BLaER1 treated with 17β-estradiol and CSF1 and Interleukin-3, amounts not matched to agents 10 nM and 100 nM (cell line): Measurements from ENCODE around the gene WBP1.
A peak's percentile ranks its signal among the peaks of the same experiment; 100 is the strongest.

Experiments used
- H3K27ac ChIP-seq, 11 experiments: shearing (Covaris generic); formaldehyde crosslinking; 2 replicates each; pipeline ENCODE4 v1.8.1; 2022
- H3K27me3 ChIP-seq, 11 experiments: shearing (Covaris generic); formaldehyde crosslinking; 2 replicates each; pipeline ENCODE4 v1.8.1; 2022
- H3K36me3 ChIP-seq, 11 experiments: shearing (Covaris generic); formaldehyde crosslinking; 2 replicates each; pipeline ENCODE4 v1.8.1; 2022
- H3K4me1 ChIP-seq, 10 experiments: shearing (Covaris generic); formaldehyde crosslinking; 2 replicates each; pipeline ENCODE4 v1.8.1; 2022
- H3K4me2 ChIP-seq, 11 experiments: shearing (Covaris generic); formaldehyde crosslinking; 2 replicates each; pipeline ENCODE4 v1.8.1; 2022
- H3K4me3 ChIP-seq, 10 experiments: shearing (Covaris generic); formaldehyde crosslinking; 2 replicates each; pipeline ENCODE4 v1.8.1; 2022
- H3K9ac ChIP-seq, 11 experiments: shearing (Covaris generic); formaldehyde crosslinking; 2 replicates each; pipeline ENCODE4 v1.8.1; 2022
- H3K9me3 ChIP-seq, 11 experiments: shearing (Covaris generic); formaldehyde crosslinking; replicated peaks in 1 of 11; 2 replicates each; pipeline ENCODE4 v1.8.1; 2022
- H4K20me1 ChIP-seq, 11 experiments: shearing (Covaris generic); formaldehyde crosslinking; 2 replicates each; pipeline ENCODE4 v1.8.1; 2022
- Cebpa-rat ChIP-seq, 11 experiments: shearing (Covaris generic); IDR thresholded peaks; 2 replicates each; pipeline ENCODE4 v1.8.1; 2022

WBP1 gene

DNA sequence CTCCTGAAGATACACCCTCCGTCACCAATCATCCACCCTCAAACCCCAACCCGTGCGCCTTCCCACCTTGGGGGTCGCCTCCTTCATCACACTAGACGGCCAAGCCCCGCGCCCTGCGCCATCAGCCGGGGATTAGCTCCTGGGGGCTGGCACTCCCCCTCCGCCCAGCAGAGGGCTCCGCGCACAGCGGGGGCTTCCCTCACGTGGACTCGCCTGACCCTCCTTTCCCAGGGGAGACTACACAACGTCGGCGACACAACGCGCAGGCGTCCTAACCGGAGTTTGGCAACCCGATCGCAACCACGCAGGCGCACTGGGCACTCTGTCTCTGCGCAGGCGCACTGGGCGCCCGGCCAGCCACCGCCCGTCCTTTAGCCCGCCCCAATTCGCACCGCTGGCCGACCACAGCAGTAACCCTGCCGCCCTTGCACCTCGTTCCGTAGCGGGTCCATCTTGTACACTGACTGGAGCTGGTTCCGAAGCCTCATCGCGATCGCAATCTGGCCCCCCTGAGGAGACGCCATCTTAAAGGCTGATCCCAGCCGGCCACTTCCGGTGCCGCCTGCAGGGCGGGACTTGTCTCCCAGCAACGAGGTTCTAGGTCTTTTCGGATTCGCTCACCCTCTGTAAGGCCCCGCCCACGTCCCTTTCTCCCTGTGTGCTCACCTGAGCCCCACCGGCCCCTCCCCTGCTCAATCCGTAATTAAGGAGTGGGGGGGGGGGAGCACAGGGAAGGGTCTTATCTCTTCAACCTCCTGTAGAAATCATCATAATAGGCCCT lies 49.1 kb downstream of the WBP1 start, which contains the start of gene PCGF1:
TSS of gene PCGF1 (minus strand) at position 551 of the 781 bp plus-strand sequence. CDS start at position 524, 27 bp downstream.
- TF ChIP-seq Cebpa-rat (IDR thresholded peaks at IDR 0.05) = peak in 3 of 11 experiments; percentile 17 to 71 (median 19); a peak in 2 of 22 replicates
- H3K9ac ChIP-seq = peak within 1 kb of the TSS; percentile 92 to 98 (median 95)
- peaks cover 11 to 24% (median 18%) of the 10 kb centered on the region in 11 experiments; a peak in 21 of 22 replicates for H3K36me3 ChIP-seq
- H3K9me3 ChIP-seq = no peaks in the 10 kb centered on the region
- H3K4me3 ChIP-seq = peak within 1 kb of the TSS; percentile 67 to 80 (median 73)
- peaks cover 0 to 13% (median 0%) of the 10 kb centered on the region in 11 experiments; a peak in 6 of 22 replicates for H4K20me1 ChIP-seq
- peaks cover 49 to 83% (median 79%) of the 10 kb centered on the region in 11 experiments for H3K27me3 ChIP-seq
- H3K4me2 ChIP-seq = peak within 1 kb of the TSS; percentile 81 to 100 (median 95)
- peak within 1 kb of the TSS; percentile 95 to 98 (median 97) for H3K27ac ChIP-seq
- peaks cover 28 to 55% (median 41%) of the 10 kb centered on the region in 10 experiments for H3K4me1 ChIP-seq

DNA sequence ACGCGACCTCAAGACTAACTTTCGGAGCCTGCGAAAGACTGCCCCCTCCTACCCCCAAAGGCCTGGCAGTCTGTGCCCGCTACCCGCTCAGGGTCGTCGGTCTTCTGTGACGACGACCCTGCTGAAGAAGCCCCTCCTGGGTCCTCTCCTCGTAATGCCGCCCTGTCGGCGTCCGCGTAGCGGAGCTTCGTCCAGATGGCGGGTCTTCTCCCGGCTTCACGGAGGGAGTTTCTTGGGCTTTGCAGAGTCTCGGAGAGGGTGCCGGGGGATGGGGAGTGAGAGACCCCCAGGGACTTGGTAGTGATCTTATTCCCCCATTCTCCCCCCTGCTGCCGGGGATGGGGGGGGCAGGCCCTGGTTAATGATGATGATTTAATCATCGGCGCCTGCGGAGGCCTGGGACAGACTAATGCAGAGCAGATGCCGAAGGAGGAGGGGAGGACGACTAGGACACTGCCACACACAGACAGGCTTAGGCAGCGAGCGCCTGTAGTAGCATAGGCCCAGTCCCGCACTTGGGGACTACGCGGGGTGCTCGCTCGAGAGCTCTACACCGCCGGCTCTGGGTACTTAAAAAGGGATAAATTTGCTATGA lies 49.8 kb downstream of the WBP1 start:
- H3K9me3 ChIP-seq = peaks cover 0 to 4% (median 0%) of the 10 kb centered on the region in 11 experiments; a peak in 1 of 22 replicates
- peak overlapping the region; percentile 67 to 80 (median 73) for H3K4me3 ChIP-seq
- peak overlapping the region; percentile 92 to 98 (median 95) for H3K9ac ChIP-seq
- peaks cover 0 to 8% (median 0%) of the 10 kb centered on the region in 11 experiments; a peak in 7 of 22 replicates for H4K20me1 ChIP-seq
- H3K4me2 ChIP-seq = peak overlapping the region; percentile 81 to 98 (median 94)
- H3K27ac ChIP-seq = peak overlapping the region; percentile 95 to 98 (median 97)
- H3K36me3 ChIP-seq = peaks cover 11 to 24% (median 18%) of the 10 kb centered on the region in 11 experiments; a peak in 21 of 22 replicates
- H3K27me3 ChIP-seq = peaks cover 49 to 83% (median 79%) of the 10 kb centered on the region in 11 experiments
- no peak for TF ChIP-seq Cebpa-rat (IDR thresholded peaks at IDR 0.05)
- H3K4me1 ChIP-seq = peaks cover 28 to 48% (median 34%) of the 10 kb centered on the region in 10 experiments

DNA sequence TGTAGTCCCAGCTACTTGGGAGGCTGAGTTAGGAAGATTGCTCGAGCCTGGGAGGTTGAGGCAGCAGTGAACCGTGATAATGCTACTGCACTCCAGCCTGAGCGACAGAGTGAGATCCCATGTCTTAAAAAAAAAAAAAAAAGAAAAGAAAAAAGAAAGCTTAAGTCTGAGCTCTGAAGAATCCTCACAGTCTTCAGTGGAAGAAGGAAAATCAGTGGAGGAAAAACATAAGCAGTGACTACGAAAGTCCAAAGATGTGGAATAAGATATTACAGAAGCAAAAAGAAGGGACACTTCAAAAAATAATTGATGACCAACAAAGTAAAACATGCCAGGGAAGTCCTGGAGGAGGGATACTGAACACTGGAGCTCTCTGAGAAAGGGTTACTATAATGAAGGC lies 52.0 kb downstream of the WBP1 start:
- Histone ChIP-seq H3K4me2 (no peak overlapping the region), H3K27ac (no peak overlapping the region), H3K4me1 (peaks cover 28 to 42% (median 34%) of the 10 kb centered on the region in 10 experiments), H3K9me3 (peaks cover 0 to 17% (median 5%) of the 10 kb centered on the region in 11 experiments; a peak in 12 of 22 replicates), H3K4me3 (no peak overlapping the region), H3K27me3 (peaks cover 58 to 83% (median 79%) of the 10 kb centered on the region in 11 experiments), H3K9ac (no peak overlapping the region), H3K36me3 (peaks cover 7 to 13% (median 8%) of the 10 kb centered on the region in 11 experiments; a peak in 21 of 22 replicates), H4K20me1 (peaks cover 0 to 26% (median 17%) of the 10 kb centered on the region in 11 experiments; a peak in 16 of 22 replicates)
- TF ChIP-seq Cebpa-rat (IDR thresholded peaks at IDR 0.05) = no peak
